Measurements from ENCODE around the gene UNC5CL. TPM values are rescaled to one million over a fixed set of nuclear protein-coding genes. Genes with fewer than 3 reads are reported as not detected.

UNC5CL gene
- total and polyA plus RNA-seq, 2 donors (not counting 1 experiment from before 2014, with no cell fraction given), result 4.5 to 4.7 TPM

- Histone ChIP-seq H3K36me3 (replicated peaks in 1 of 2; ENCODE audit: control extremely low read depth in 1 of 2, control insufficient read depth in 1 of 2, extremely low read depth in 1 of 2, insufficient read depth in 2 of 2, low read length in 1 of 2) (no peaks in the 10 kb centered on the region), H3K4me3 (ENCODE audit: control extremely low read depth in 1 of 5, extremely low read depth in 1 of 5, insufficient read depth in 1 of 5, low read depth in 2 of 5, low read length in 4 of 5) (no peak overlapping the region), H3K27me3 (replicated peaks in 1 of 4; ENCODE audit: control extremely low read depth in 1 of 4, control insufficient read depth in 3 of 4, insufficient read depth in 4 of 4, low read length in 3 of 4) (peaks cover 0 to 24% (median 9%) of the 10 kb centered on the region in 4 experiments), H4K20me1 (ENCODE audit: control insufficient read depth, insufficient read depth, low read length, poor library complexity, severe bottlenecking) (no peaks in the 10 kb centered on the region), H3K79me2 (ENCODE audit: control insufficient read depth, insufficient read depth, low read length) (no peaks in the 10 kb centered on the region), H3K27ac (ENCODE audit: low read length in 2 of 2) (no peak overlapping the region), H3K4me1 (ENCODE audit: control insufficient read depth in 2 of 2, insufficient read depth in 2 of 2, low read length in 2 of 2) (no peaks in the 10 kb centered on the region), H2AFZ (ENCODE audit: insufficient read depth, low read depth, low read length, poor library complexity, severe bottlenecking) (no peak overlapping the region), H3K9me3 (ENCODE audit: control extremely low read depth in 1 of 3, control insufficient read depth in 2 of 3, insufficient read depth in 1 of 3, low read length in 2 of 3) (no peaks in the 10 kb centered on the region), H3K4me2 (replicated peaks; ENCODE audit: low read depth, low read length, poor library complexity, severe bottlenecking) (no peak overlapping the region), H3K9ac (ENCODE audit: low read length) (no peak overlapping the region)
- Mint-ChIP-seq H3K4me1 (no peaks in the 10 kb centered on the region), H3K4me3 (no peak overlapping the region), H3K27me3 (peaks cover 58% of the 10 kb centered on the region), H3K27ac (no peak overlapping the region), H3K9me3 (ENCODE audit: insufficient read depth) (no peaks in the 10 kb centered on the region)
- TF ChIP-seq CTCF (IDR thresholded peaks at IDR 0.05), result no peak
- no peak for TF ChIP-seq EZH2 (IDR thresholded peaks at IDR 0.05; ENCODE audit: borderline replicate concordance, insufficient read depth, low read depth, low read length, poor library complexity, severe bottlenecking)
- ChIA-PET CTCF (no interaction called here), POLR2A (no interaction called here)
- no peak for DNase-seq
- no peak for ATAC-seq (ENCODE audit: low read depth)
- intact Hi-C loops (cut with micrococcal nuclease), result no loop called here
Measured at GRCh38 chr6:40988634-40989033, 50.4 kb downstream of the UNC5CL start.

- H3K9me3 Mint-ChIP-seq (ENCODE audit: insufficient read depth), result no peaks in the 10 kb centered on the region
- no peak overlapping the region for H3K4me2 ChIP-seq (replicated peaks; ENCODE audit: low read depth, low read length, poor library complexity, severe bottlenecking)
- H3K27me3 Mint-ChIP-seq, result peaks cover 62% of the 10 kb centered on the region
- intact Hi-C loops (cut with micrococcal nuclease), result no loop called here
- ChIA-PET CTCF (no interaction called here), POLR2A (no interaction called here)
- H3K36me3 ChIP-seq (replicated peaks in 1 of 2; ENCODE audit: control extremely low read depth in 1 of 2, control insufficient read depth in 1 of 2, extremely low read depth in 1 of 2, insufficient read depth in 2 of 2, low read length in 1 of 2), result no peaks in the 10 kb centered on the region
- no peaks in the 10 kb centered on the region for H3K4me1 ChIP-seq (ENCODE audit: control insufficient read depth in 2 of 2, insufficient read depth in 2 of 2, low read length in 2 of 2)
- ATAC-seq (ENCODE audit: low read depth), result no peak
- H4K20me1 ChIP-seq (ENCODE audit: control insufficient read depth, insufficient read depth, low read length, poor library complexity, severe bottlenecking), result no peaks in the 10 kb centered on the region
- H2AFZ ChIP-seq (ENCODE audit: insufficient read depth, low read depth, low read length, poor library complexity, severe bottlenecking), result no peak overlapping the region
- H3K27ac Mint-ChIP-seq, result no peak overlapping the region
- H3K27me3 ChIP-seq (replicated peaks in 1 of 4; ENCODE audit: control extremely low read depth in 1 of 4, control insufficient read depth in 3 of 4, insufficient read depth in 4 of 4, low read length in 3 of 4), result peaks cover 0 to 30% (median 11%) of the 10 kb centered on the region in 4 experiments
- H3K4me3 ChIP-seq (ENCODE audit: control extremely low read depth in 1 of 5, extremely low read depth in 1 of 5, insufficient read depth in 1 of 5, low read depth in 2 of 5, low read length in 4 of 5), result no peak overlapping the region
- no peak for DNase-seq
- WGBS (ENCODE audit: insufficient coverage), result no CpG with 5 or more reads among the region's 8 CpGs
- no peaks in the 10 kb centered on the region for H3K79me2 ChIP-seq (ENCODE audit: control insufficient read depth, insufficient read depth, low read length)
- H3K4me3 Mint-ChIP-seq, result no peak overlapping the region
- no peak for TF ChIP-seq EZH2 (IDR thresholded peaks at IDR 0.05; ENCODE audit: borderline replicate concordance, insufficient read depth, low read depth, low read length, poor library complexity, severe bottlenecking)
- TF ChIP-seq CTCF (IDR thresholded peaks at IDR 0.05), result no peak
- no peaks in the 10 kb centered on the region for H3K9me3 ChIP-seq (ENCODE audit: control extremely low read depth in 1 of 3, control insufficient read depth in 2 of 3, insufficient read depth in 1 of 3, low read length in 2 of 3)
- H3K27ac ChIP-seq (ENCODE audit: low read length in 2 of 2), result no peak overlapping the region
- no peak overlapping the region for H3K9ac ChIP-seq (ENCODE audit: low read length)
- H3K4me1 Mint-ChIP-seq, result no peaks in the 10 kb centered on the region
Measured at GRCh38 chr6:40986921-40987819, 51.9 kb downstream of the UNC5CL start.
